Transverse colon (tissue), 4 donors: ENCODE results near the gene CYTH3. TPM values are rescaled to one million over a fixed set of nuclear protein-coding genes. Genes with fewer than 3 reads are reported as not detected.

Experiments
- DNase-seq: peaks from one replicate; pipeline ENCODE4 v3.0.0-alpha.2; 2019
- H3K27ac ChIP-seq, 4 donors: fragments of 200-600 bp; sonication (generic); 2 replicates each; pipeline ENCODE4 v1.5.1; 2016 to 2018; ENCODE audit warnings: inconsistent platforms in 4 of 4
- H3K27me3 ChIP-seq: fragments of 200-600 bp; sonication (generic); 2 replicates; pipeline ENCODE4 v1.5.1; 2017; ENCODE audit warnings: inconsistent platforms
- H3K36me3 ChIP-seq, 4 donors: fragments of 200-600 bp; sonication (generic); 2 replicates each; pipeline ENCODE4 v1.5.1; 2017 to 2019; ENCODE audit warnings: inconsistent platforms in 4 of 4
- H3K4me1 ChIP-seq, 4 donors: fragments of 200-600 bp; sonication (generic); 2 replicates each; pipeline ENCODE4 v1.5.1; 2017 to 2020; ENCODE audit warnings: inconsistent platforms in 4 of 4
- H3K4me3 ChIP-seq, 4 donors: fragments of 200-600 bp; sonication (generic); 1 replicate in 1 of 4; 2 replicates in 3 of 4; pipeline versions ENCODE4 v1.5.1 to v1.6.1; 2017 to 2019; ENCODE audit warnings: inconsistent platforms in 4 of 4
- H3K9me3 ChIP-seq, 2 donors: fragments of 200-600 bp; sonication (generic); 2 replicates each; pipeline ENCODE4 v1.5.1; 2017 to 2019; ENCODE audit warnings: inconsistent platforms in 2 of 2
- EP300 ChIP-seq: sonication (generic); formaldehyde crosslinking; IDR thresholded peaks from one replicate; pipeline ENCODE4 v1.6.1; 2017; ENCODE audit warnings: antibody characterized with exemption, low read depth
- POLR2A ChIP-seq: fragments of 450-650 bp; IDR thresholded peaks from one replicate; pipeline ENCODE4 v1.6.1; 2016; ENCODE audit warnings: antibody characterized with exemption, mild to moderate bottlenecking, moderate library complexity
- POLR2AphosphoS5 ChIP-seq, 3 donors: sonication (generic); formaldehyde crosslinking; IDR thresholded peaks; one replicate each; pipeline ENCODE4 v1.6.1; 2016; ENCODE audit warnings: antibody characterized with exemption in 3 of 3
- WGBS, 2 donors: methylation state at CpG; one replicate each; pipeline ENCODE4 v1.1.5; 2018; ENCODE audit warnings: low coverage in 1 of 2; 5-methylcytosine and 5-hydroxymethylcytosine counted together
- in situ Hi-C, 4 donors: fragments of 200-750 bp; cut with MboI; loops; one replicate each; pipeline versions ENCODE4 v1.15.0 to v1.15.1; 2017; ENCODE audit warnings: low sequenced_read_pairs in 3 of 4, low pct_ligation_motif_present in 1 of 4, low pct_unique_long_range_greater_than_20kb in 1 of 4
- intact Hi-C: fragments of 100-400 bp; cut with DNase I; formaldehyde crosslinking; loops from one replicate; pipeline ENCODE4 v1.15.1; 2023; ENCODE audit warnings: low total_unique reads
- total RNA-seq, 4 donors: library from RNA; depleted of rRNA; stranded (reverse); fragments of >200 nt; gene quantifications; one replicate each; pipeline ENCODE4 v1.1.0, GENCODE V29; 2016
- TF ChIP-seq, protein P1 (sequence below), 5 experiments: fragments of 200-600 bp in 3 of 5; fragments of 450-650 bp in 2 of 5; sonication (generic) in 3 of 5; IDR thresholded peaks; 1 replicate in 2 of 5; 2 replicates in 3 of 5; pipeline ENCODE4 v1.5.1; 2016 to 2017; ENCODE audit warnings: antibody characterized with exemption in 5 of 5, inconsistent platforms in 3 of 5, mild to moderate bottlenecking in 2 of 5, moderate library complexity in 1 of 5

The CYTH3 gene
- total RNA-seq, 4 donors from 2014 or later, result 15.0 to 25.4 (median 19.4) TPM

DNA sequence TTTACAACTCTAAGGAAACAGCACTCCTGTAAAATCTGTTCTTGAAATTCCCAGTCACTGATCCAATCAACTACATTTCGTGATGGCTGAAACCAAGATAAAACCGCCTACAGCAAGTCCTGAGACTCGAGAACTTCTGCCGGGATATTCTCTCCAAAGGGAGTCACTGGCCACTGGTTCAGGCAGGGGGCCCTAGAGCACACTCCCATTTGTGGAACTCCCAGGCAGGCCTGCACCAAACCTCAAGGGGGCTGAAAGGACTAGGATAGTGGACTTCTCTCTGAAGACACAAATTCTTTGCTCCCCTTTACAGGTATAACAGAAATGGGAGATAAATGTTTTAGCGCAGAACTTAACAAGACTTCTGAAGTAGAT is 16.3 kb downstream of the CYTH3 start:
- H3K9me3 ChIP-seq, result no peaks in the 10 kb centered on the region
- H3K4me1 ChIP-seq, result peaks cover 5 to 63% (median 18%) of the 10 kb centered on the region in 4 donors
- intact Hi-C loops (no loop called here), in situ Hi-C loops (no loop called here)
- WGBS, 2 donors, result 78 to 90% methylated on average over 2 to 5 of the region's 5 CpGs
- no peak for TF ChIP-seq EP300
- TF ChIP-seq, protein P1, sequence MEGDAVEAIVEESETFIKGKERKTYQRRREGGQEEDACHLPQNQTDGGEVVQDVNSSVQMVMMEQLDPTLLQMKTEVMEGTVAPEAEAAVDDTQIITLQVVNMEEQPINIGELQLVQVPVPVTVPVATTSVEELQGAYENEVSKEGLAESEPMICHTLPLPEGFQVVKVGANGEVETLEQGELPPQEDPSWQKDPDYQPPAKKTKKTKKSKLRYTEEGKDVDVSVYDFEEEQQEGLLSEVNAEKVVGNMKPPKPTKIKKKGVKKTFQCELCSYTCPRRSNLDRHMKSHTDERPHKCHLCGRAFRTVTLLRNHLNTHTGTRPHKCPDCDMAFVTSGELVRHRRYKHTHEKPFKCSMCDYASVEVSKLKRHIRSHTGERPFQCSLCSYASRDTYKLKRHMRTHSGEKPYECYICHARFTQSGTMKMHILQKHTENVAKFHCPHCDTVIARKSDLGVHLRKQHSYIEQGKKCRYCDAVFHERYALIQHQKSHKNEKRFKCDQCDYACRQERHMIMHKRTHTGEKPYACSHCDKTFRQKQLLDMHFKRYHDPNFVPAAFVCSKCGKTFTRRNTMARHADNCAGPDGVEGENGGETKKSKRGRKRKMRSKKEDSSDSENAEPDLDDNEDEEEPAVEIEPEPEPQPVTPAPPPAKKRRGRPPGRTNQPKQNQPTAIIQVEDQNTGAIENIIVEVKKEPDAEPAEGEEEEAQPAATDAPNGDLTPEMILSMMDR (IDR thresholded peaks at IDR 0.05), result no peak
- TF ChIP-seq POLR2A, result no peak
- TF ChIP-seq POLR2AphosphoS5 (IDR thresholded peaks at IDR 0.05), result no peak
- H3K27ac ChIP-seq, result peak overlapping the region; percentile 25 to 68 (median 42)
- H3K27me3 ChIP-seq, result no peaks in the 10 kb centered on the region
- no peaks in the 10 kb centered on the region for H3K36me3 ChIP-seq
- H3K4me3 ChIP-seq, result no peak overlapping the region
- no peak for DNase-seq

DNA sequence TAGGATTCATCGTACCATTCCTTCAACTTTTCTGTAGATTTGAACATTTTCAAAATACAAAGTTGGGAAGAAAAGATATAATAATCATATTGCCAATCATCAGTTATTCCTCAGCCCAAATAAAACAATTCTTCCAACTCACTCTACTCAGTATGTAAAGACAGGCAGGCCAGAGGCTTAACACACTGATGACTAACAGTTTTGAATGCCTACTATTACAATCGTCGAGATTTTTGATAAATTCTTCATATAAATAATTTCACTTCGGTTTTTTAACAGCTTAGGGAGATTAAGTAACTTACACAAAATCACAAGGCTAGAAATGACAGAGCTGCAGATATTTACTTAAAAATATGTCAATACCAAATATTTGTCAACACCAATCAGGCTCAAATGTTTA is 17.6 kb downstream of the CYTH3 start:
- no peak for DNase-seq
- Histone ChIP-seq H3K27me3 (no peaks in the 10 kb centered on the region), H3K27ac (peak overlapping the region in 1 of 4 donors; percentile 2), H3K36me3 (no peaks in the 10 kb centered on the region), H3K4me1 (peaks cover 5 to 51% (median 15%) of the 10 kb centered on the region in 4 donors), H3K9me3 (no peaks in the 10 kb centered on the region), H3K4me3 (no peak overlapping the region)
- TF ChIP-seq, protein P1 (IDR thresholded peaks at IDR 0.05), result no peak
- no peak for TF ChIP-seq EP300
- TF ChIP-seq POLR2AphosphoS5 (IDR thresholded peaks at IDR 0.05), result no peak
- no peak for TF ChIP-seq POLR2A
- in situ Hi-C loops (no loop called here), intact Hi-C loops (no loop called here)
- 65 to 77% methylated on average over 4 of the region's 4 CpGs for WGBS, 2 donors

DNA sequence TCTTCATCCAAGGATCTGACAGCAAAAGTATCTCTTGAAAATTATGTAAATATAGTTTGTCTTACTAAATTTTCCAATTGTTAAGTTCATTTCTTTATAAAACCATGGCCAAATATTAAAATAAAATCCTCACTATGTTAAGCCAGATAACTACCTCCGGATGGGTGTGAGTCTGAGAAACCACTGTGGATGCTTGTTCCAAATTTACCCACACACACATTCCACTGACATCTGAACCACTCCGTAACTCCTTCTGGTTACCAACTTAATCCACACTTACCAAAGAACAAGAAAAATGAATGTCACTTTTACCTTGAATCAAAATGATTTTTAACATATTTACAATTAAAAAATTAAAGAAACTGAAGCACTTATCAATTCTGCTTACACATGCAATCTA is 19.7 kb downstream of the CYTH3 start:
- H3K4me1 ChIP-seq, result peaks cover 5 to 38% (median 15%) of the 10 kb centered on the region in 4 donors
- H3K36me3 ChIP-seq, result no peaks in the 10 kb centered on the region
- H3K27ac ChIP-seq, result peak overlapping the region in 1 of 4 donors; percentile 12
- H3K9me3 ChIP-seq, result no peaks in the 10 kb centered on the region
- in situ Hi-C loops (no loop called here), intact Hi-C loops (no loop called here)
- no peak for DNase-seq
- WGBS, 2 donors, result 69 to 86% methylated on average over 2 of the region's 2 CpGs
- no peaks in the 10 kb centered on the region for H3K27me3 ChIP-seq
- H3K4me3 ChIP-seq, result no peak overlapping the region
- no peak for TF ChIP-seq POLR2A

DNA sequence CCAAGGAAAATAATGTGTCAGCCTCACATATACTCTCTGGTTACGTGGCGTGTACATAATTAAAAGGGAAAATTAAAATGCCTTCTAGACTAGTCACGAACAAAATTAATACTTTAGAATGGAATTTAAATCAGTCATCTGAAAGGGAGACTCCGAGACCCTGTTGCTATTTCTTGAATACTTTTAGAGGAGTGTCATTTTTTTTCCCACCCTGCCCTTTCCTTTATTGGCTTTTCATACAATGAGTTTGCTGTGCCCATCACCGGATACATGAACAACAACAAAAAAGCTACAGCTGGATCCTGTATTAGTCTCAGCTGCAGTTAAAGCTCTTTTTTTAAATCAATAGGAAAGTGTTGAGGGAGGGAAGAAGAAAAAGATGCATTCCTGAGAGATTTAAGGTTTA is 20.1 kb downstream of the CYTH3 start:
- in situ Hi-C loops (no loop called here), intact Hi-C loops (no loop called here)
- 63 to 89% methylated on average over 4 to 5 of the region's 5 CpGs for WGBS, 2 donors
- DNase-seq, result no peak
- H3K4me1 ChIP-seq, result peaks cover 5 to 34% (median 15%) of the 10 kb centered on the region in 4 donors
- H3K27me3 ChIP-seq, result no peaks in the 10 kb centered on the region
- H3K36me3 ChIP-seq, result no peaks in the 10 kb centered on the region
- no peaks in the 10 kb centered on the region for H3K9me3 ChIP-seq
- H3K4me3 ChIP-seq, result no peak overlapping the region
- TF ChIP-seq POLR2A (no peak), POLR2AphosphoS5 (IDR thresholded peaks at IDR 0.05) (no peak), EP300 (no peak)
- TF ChIP-seq, protein P1 (IDR thresholded peaks at IDR 0.05), result no peak
- peak overlapping the region in 1 of 4 donors; percentile 12 for H3K27ac ChIP-seq

DNA sequence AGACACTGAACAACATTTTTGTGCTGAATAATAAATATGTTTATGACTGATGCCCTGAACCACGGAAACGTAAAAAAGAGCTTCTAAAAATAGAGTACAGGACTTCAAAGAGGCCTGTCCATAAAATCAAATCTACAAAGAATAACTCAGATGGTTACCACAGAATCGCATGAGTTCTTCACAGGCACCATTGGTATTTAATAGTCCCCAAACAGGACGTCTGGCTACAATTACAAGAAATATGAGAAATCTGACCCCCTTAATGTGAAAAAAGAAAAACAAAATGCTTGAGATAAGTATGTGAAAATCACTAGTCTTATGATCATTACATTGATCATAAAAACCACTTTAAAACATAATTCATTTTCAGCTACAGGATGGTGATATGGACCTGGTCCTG is 20.8 kb downstream of the CYTH3 start:
- no peak for DNase-seq
- TF ChIP-seq POLR2AphosphoS5 (IDR thresholded peaks at IDR 0.05) (no peak), POLR2A (no peak), EP300 (no peak)
- TF ChIP-seq, protein P1 (IDR thresholded peaks at IDR 0.05), result no peak

More for the DNA sequence above, 20.8 kb downstream of the CYTH3 start:
- Histone ChIP-seq H3K27ac (no peak overlapping the region), H3K9me3 (no peaks in the 10 kb centered on the region), H3K36me3 (no peaks in the 10 kb centered on the region), H3K4me3 (no peak overlapping the region), H3K27me3 (no peaks in the 10 kb centered on the region), H3K4me1 (peaks cover 3 to 27% (median 10%) of the 10 kb centered on the region in 4 donors)
- intact Hi-C loops (no loop called here), in situ Hi-C loops (no loop called here)
- WGBS, 2 donors, result 35 to 54% methylated on average over 4 of the region's 4 CpGs
